Bronchial epithelial cell (primary cell): ENCODE measurements around the gene SPATA46. TPM values are rescaled to one million over a fixed set of nuclear protein-coding genes. Genes with fewer than 3 reads are reported as not detected.
"Not testable (repeated sequence)": the region's sequence is repeated elsewhere in the genome, so short reads cannot be mapped to it uniquely, and the experiment has no call there.

Experiments
- DNase-seq: peaks from one replicate; pipeline ENCODE4 v3.0.0-alpha.2; 2010; ENCODE audit warnings: low read depth
- FAIRE-seq: peaks from 2 replicates; lab custom pipeline; 2011; peaks lifted over from hg19 to GRCh38; lab: Jason Lieb, UNC
- H3K27me3 ChIP-seq: 2 replicates; pipeline ENCODE4 v1.5.1; 2011; ENCODE audit warnings: low read length; ENCODE audit not compliant: control insufficient read depth, insufficient read depth
- H3K36me3 ChIP-seq: 2 replicates; pipeline ENCODE4 v1.5.1; 2011; ENCODE audit warnings: low read length; ENCODE audit not compliant: control insufficient read depth, insufficient read depth
- H3K4me3 ChIP-seq: 2 replicates; pipeline ENCODE4 v1.5.1; 2011; ENCODE audit warnings: mild to moderate bottlenecking, low read depth, low read length, control low read depth
- total RNA-seq: library from RNA; depleted of rRNA; stranded (reverse); fragments of >200 nt; gene quantifications from 2 replicates; pipeline ENCODE4 v1.2.1, GENCODE V29; 2014
- TF ChIP-seq, protein P1 (sequence below): IDR thresholded peaks from 2 replicates; pipeline ENCODE4 v1.5.1; 2011; ENCODE audit warnings: mild to moderate bottlenecking, moderate library complexity, low read length, control low read depth, inconsistent platforms; ENCODE audit not compliant: insufficient read depth, severe bottlenecking

Gene SPATA46, protein sequence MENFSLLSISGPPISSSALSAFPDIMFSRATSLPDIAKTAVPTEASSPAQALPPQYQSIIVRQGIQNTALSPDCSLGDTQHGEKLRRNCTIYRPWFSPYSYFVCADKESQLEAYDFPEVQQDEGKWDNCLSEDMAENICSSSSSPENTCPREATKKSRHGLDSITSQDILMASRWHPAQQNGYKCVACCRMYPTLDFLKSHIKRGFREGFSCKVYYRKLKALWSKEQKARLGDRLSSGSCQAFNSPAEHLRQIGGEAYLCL
- total RNA-seq = not detected in 2 replicates

DNA sequence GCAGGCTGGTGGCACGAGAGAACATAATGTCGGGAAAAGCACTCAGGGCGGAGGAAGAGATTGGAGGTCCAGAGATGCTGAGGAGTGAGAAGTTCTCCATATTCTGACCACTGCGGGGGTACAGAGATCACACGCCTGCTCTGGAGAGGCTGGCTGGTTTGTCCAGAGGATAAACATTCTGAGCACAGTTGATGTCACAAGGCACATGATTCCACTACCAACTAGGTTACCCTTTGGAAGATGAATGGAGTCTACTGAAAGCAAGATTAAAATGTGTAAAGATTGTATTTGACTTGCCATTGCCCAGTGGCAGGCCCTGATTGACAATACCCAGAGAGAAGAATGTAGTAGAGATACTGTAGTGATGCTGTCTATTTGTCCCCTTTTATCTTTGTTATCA, at the start of gene SPATA46:
Gene SPATA46 (minus strand): TSS at position 164 of the 400 bp plus-strand sequence. CDS start 64 bp downstream, at position 100.
- no peak for DNase-seq
- no peaks in the 10 kb centered on the region for H3K27me3 ChIP-seq
- TF ChIP-seq, protein P1, sequence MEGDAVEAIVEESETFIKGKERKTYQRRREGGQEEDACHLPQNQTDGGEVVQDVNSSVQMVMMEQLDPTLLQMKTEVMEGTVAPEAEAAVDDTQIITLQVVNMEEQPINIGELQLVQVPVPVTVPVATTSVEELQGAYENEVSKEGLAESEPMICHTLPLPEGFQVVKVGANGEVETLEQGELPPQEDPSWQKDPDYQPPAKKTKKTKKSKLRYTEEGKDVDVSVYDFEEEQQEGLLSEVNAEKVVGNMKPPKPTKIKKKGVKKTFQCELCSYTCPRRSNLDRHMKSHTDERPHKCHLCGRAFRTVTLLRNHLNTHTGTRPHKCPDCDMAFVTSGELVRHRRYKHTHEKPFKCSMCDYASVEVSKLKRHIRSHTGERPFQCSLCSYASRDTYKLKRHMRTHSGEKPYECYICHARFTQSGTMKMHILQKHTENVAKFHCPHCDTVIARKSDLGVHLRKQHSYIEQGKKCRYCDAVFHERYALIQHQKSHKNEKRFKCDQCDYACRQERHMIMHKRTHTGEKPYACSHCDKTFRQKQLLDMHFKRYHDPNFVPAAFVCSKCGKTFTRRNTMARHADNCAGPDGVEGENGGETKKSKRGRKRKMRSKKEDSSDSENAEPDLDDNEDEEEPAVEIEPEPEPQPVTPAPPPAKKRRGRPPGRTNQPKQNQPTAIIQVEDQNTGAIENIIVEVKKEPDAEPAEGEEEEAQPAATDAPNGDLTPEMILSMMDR = no peak

DNA sequence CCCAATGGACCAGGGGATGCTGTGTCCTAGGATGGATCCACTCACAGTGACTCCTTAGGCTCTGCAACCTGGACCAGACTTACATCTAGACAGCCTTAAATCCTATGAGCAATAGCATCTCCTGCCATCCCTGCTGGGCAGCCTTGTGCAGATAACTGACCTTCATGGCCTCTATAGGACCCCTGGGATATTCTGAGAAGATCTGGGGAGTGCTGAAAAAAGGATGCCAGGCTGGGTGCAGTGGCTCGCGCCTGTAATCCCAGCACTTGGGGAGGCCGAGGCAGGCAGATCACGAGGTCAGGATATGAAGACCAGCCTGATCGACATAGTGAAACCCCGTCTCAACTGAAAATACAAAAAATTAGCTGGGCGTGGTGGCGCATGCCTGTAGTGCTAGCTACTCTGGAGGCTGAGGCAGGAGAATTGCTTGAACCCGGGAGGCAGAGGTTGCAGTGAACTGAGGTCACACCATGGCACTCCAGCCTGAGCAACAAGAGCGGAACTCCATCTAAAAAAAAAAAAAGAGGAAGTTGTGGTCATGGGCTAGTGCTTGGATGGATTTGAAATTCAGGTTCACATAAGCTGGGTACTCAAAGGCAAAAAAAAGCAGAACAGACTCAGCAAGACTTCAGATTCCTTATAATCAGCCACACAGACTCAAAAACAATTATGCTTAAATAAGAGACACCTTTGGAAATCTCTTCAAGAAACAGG, 46.2 kb upstream of the SPATA46 start:
- TF ChIP-seq, protein P1 = no peak
- FAIRE-seq = no peak
- DNase-seq = no peak
- Histone ChIP-seq H3K4me3 (no peak overlapping the region), H3K36me3 (no peaks in the 10 kb centered on the region), H3K27me3 (no peaks in the 10 kb centered on the region)

More for the DNA sequence above, at the start of gene SPATA46:
- FAIRE-seq = no peak
- Histone ChIP-seq H3K4me3 (no peak within 1 kb of the TSS), H3K36me3 (no peaks in the 10 kb centered on the region)

DNA sequence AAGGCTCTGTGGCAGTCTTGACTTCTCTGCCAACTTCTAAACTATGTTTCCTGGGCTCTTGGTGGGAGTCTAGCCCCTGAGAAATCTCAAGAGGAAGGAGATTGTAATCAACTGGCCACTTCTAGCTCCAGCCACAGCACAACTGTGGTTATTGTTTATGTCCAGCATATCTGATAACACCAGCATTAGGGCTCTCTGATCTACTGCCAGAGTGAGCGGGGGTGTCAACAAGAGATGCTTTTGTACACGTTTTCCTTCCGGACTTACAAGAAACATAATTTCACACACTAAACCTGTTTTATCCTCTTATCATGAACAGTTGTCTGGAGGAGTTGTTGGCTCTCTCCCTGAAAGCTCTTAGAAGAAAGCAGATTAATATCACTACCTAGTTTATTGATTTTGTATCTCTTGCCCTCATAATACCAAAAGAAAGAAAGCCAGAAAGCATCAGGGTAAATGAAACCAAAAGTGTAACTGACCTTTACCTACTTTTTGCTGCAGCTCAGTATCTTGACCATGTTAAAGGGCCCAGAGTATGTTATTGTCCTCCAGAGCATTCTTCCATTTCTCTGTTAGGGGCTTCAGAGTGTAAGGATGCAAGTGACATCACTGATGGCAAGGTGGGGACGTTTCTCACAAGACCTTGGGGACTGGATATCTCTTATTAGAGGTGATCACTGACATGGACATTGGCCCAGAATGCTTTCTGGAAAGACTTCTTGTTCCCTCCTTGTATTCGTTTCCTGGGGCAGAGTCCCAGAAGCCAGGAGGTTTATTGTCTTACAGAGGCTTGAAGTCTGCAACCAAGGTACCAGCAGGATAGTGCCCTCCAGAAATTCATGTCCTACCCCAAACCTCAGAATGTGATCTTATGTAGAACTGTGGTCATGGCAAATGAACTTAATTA, 44.9 kb upstream of the SPATA46 start:
- Histone ChIP-seq H3K27me3 (no peaks in the 10 kb centered on the region), H3K4me3 (no peak overlapping the region), H3K36me3 (no peaks in the 10 kb centered on the region)
- DNase-seq (no peak), FAIRE-seq (no peak)
- TF ChIP-seq, protein P1 = no peak

DNA sequence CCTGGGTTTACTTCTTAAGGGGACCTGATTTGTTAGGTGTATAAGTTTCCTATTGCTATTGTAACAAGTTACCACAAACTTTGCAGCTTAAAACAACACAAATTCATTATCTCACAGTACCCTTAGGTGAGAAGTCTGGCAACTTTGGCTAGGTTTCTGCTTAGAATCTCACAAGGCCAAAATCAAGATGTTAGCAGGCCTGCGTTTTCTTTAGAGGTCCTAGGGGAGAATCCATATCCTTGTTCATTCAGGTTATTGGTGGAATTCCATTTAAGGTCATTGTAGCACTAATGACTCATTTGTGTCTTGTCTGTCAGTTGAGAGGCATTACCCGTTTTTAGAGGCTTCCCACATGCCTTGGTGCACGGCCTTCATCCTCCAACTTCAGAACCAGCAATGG, 43.5 kb upstream of the SPATA46 start:
- TF ChIP-seq, protein P1 = no peak
- DNase-seq (no peak), FAIRE-seq (no peak)
- no peak overlapping the region for H3K4me3 ChIP-seq
- H3K27me3 ChIP-seq = no peaks in the 10 kb centered on the region
- no peaks in the 10 kb centered on the region for H3K36me3 ChIP-seq

DNA sequence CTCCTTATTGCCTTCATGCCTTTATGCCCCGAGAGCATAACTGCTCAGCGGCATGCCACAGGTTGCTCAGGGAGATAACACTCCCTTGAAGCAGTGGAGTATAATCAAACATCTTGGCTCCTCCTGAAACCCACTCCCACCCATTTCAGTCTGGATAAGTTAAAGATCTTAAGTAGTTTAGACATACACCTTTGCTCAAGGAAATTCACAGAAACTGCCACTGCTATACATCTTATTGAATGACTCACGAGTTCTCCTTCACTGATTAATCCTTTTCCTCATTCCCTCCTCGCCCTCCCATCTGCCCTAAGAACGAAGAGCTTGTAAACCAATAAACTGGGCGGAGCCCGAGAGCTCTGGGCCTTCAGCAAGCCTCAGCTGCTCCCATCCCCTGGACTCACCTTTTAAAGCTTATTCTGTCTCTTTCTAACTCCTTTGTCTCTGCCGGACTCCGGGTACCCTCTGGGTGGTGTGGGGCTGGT, 42.8 kb upstream of the SPATA46 start:
- H3K4me3 ChIP-seq, H3K27me3 ChIP-seq, FAIRE-seq, H3K36me3 ChIP-seq: not testable (repeated sequence)
- DNase-seq = peak; percentile 68

DNA sequence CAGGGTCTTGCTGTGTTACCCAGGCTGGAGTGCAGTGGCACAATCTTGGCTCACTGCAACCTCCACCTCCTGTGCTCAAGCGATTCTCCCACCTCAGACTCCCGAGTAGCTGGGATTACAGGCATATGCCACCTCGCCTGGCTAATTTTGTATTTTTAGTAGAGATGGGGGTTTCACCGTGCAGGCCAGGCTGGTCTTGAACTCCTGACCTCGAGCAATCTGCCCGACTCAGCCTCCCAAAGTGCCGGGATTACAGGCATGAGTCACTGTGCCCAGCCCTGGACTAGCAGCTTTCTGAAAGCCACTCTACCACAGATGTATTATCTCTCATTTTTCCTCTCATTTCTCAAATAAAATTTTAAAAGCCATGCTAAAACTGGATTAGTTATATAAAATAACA, 41.9 kb upstream of the SPATA46 start:
- H3K36me3 ChIP-seq, H3K27me3 ChIP-seq, DNase-seq, H3K4me3 ChIP-seq, FAIRE-seq: not testable (repeated sequence)
